Adrenal gland (tissue), 12 donors: ENCODE data around the gene STAT5B. TPM values are rescaled to one million over a fixed set of nuclear protein-coding genes. Genes with fewer than 3 reads are reported as not detected.

ENCODE experiments used
- DNase-seq, 7 donors: peaks; one replicate each; pipeline ENCODE4 v3.0.0-alpha.2; 2019 to 2020
- H3K27ac ChIP-seq, 5 donors: fragments of 200-600 bp; sonication (generic) in 4 of 5; 1 replicate in 3 of 5; 2 replicates in 2 of 5; pipeline versions ENCODE4 v1.5.1 to v1.8.0; 2016 to 2020; ENCODE audit warnings: mild to moderate bottlenecking in 1 of 5
- H3K27me3 ChIP-seq: fragments of 200-600 bp; 2 replicates; pipeline ENCODE4 v1.8.0; 2021
- H3K36me3 ChIP-seq, 2 donors: fragments of 200-600 bp; replicated peaks in 1 of 2; 1 replicate in 1 of 2; 2 replicates in 1 of 2; pipeline versions ENCODE4 v1.5.1 to v1.8.0; 2018 to 2022
- H3K4me1 ChIP-seq, 2 donors: fragments of 200-600 bp; replicated peaks in 1 of 2; 1 replicate in 1 of 2; 2 replicates in 1 of 2; pipeline versions ENCODE4 v1.5.1 to v1.8.0; 2018 to 2021
- H3K4me3 ChIP-seq, 4 donors: fragments of 200-600 bp; sonication (generic) in 3 of 4; one replicate each; pipeline ENCODE4 v1.5.1; 2016 to 2018
- H3K9me3 ChIP-seq, 3 donors: fragments of 200-600 bp; sonication (generic) in 1 of 3; replicated peaks in 1 of 3; 1 replicate in 2 of 3; 2 replicates in 1 of 3; pipeline versions ENCODE4 v1.5.1 to v1.8.0; 2016 to 2021
- CTCF ChIP-seq, 6 experiments: fragments of 450-650 bp in 4 of 6; fragments of 200-600 bp in 2 of 6; sonication (generic) in 1 of 6; IDR thresholded peaks; 1 replicate in 5 of 6; 2 replicates in 1 of 6; pipeline versions ENCODE4 v1.5.1 to v1.8.0; 2016 to 2021; ENCODE audit warnings: antibody characterized with exemption in 6 of 6, mild to moderate bottlenecking in 2 of 6, moderate library complexity in 1 of 6
- POLR2A ChIP-seq, 2 donors: fragments of 450-650 bp; IDR thresholded peaks; one replicate each; pipeline ENCODE4 v1.6.1; 2017; ENCODE audit warnings: antibody characterized with exemption in 2 of 2, mild to moderate bottlenecking in 2 of 2, moderate library complexity in 1 of 2
- WGBS, 4 donors: extraction: QIAGEN DNeasy Blood & Tissue Kit in 2 of 4; methylation state at CpG; one replicate each; pipeline versions ENCODE4 v1.1.5 to v1.1.7; 2013 to 2017; 5-methylcytosine and 5-hydroxymethylcytosine counted together
- intact Hi-C, 2 donors: fragments of 100-400 bp; cut with DNase I; formaldehyde crosslinking; loops; one replicate each; pipeline versions ENCODE4 v1.14.1 to v1.15.0; 2022 to 2023
- polyA plus RNA-seq, 3 donors: library from polyadenylated mRNA; stranded (reverse); fragments of 200-250 nt in 2 of 3; fragments of 350-450 nt in 1 of 3; fragmentation: Illumina TruSeq in 1 of 3; extraction: RNeasy Lipid Tissue Mini Kit (QIAGEN cat#74804) in 1 of 3; gene quantifications; one replicate each; pipeline ENCODE4 v1.2.3, GENCODE V29; 2013 to 2014
- total RNA-seq, 9 donors: library from RNA; depleted of rRNA in 4 of 9; stranded (reverse); fragments of >200 nt in 4 of 9; fragments of 120-200 nt in 1 of 9; fragmentation: NEBNext Ultra II Directional in 1 of 9; extraction: Animal tissue kit (Norgen Biotek cat#: 25700) in 1 of 9; gene quantifications; one replicate each; pipeline versions ENCODE4 v1.1.0 to v1.2.4, GENCODE V29; 2013 to 2023
- donor health status: healthy with polysubstance abuse.
- donor health status: Bipolar disorder and iron deficiency.
- donor health status: DM: yes; HTN: yes; CAD: no.
- donor health status: DM: no; HTN: no; CAD: no.
- donor health status: DM: no; HTN: no; CAD: no.
- donor health status: DM: yes; HTN: yes; CAD: no.

Gene STAT5B
- total and polyA plus RNA-seq, 12 donors: 30.3 to 128 (median 101) TPM

GRCh38 chr17:42191275-42191608 lies 84.9 kb downstream of the STAT5B start:
- TF ChIP-seq POLR2A (IDR thresholded peaks at IDR 0.05) (no peak), CTCF (IDR thresholded peaks at IDR 0.05) (no peak)
- 93 to 97% (median 96%) methylated on average over 5 of the region's 5 CpGs for WGBS, 4 donors
- H3K27me3 ChIP-seq: no peaks in the 10 kb centered on the region
- intact Hi-C loops: no loop called here
- peaks cover 20 to 41% of the 10 kb centered on the region in 2 donors for H3K4me1 ChIP-seq
- H3K9me3 ChIP-seq: no peaks in the 10 kb centered on the region
- no peaks in the 10 kb centered on the region for H3K36me3 ChIP-seq
- H3K4me3 ChIP-seq: no peak overlapping the region
- H3K27ac ChIP-seq: no peak overlapping the region
- DNase-seq: no peak

GRCh38 chr17:42190491-42191274 lies 85.5 kb downstream of the STAT5B start:
- Histone ChIP-seq H3K4me1 (peaks cover 20 to 41% of the 10 kb centered on the region in 2 donors), H3K36me3 (no peaks in the 10 kb centered on the region), H3K9me3 (no peaks in the 10 kb centered on the region), H3K27me3 (no peaks in the 10 kb centered on the region), H3K4me3 (no peak overlapping the region), H3K27ac (no peak overlapping the region)
- no peak for TF ChIP-seq POLR2A (IDR thresholded peaks at IDR 0.05)
- TF ChIP-seq CTCF (IDR thresholded peaks at IDR 0.05): no peak
- WGBS, 4 donors: 84 to 91% (median 89%) methylated on average over 5 to 17 of the region's 17 CpGs
- DNase-seq: no peak
- intact Hi-C loops: no loop called here

- Histone ChIP-seq H3K4me1 (peaks cover 19 to 42% of the 10 kb centered on the region in 2 donors), H3K36me3 (no peaks in the 10 kb centered on the region), H3K9me3 (no peaks in the 10 kb centered on the region), H3K27me3 (no peaks in the 10 kb centered on the region), H3K4me3 (no peak overlapping the region), H3K27ac (peak overlapping the region in 4 of 5 donors; percentile 6 to 55 (median 36))
- DNase-seq: no peak
- WGBS, 4 donors: 42 to 80% (median 50%) methylated on average over 10 to 11 of the region's 11 CpGs
- TF ChIP-seq POLR2A (IDR thresholded peaks at IDR 0.05): no peak
- no peak for TF ChIP-seq CTCF (IDR thresholded peaks at IDR 0.05)
- intact Hi-C loops: no loop called here
Measured at GRCh38 chr17:42189651-42189965, 86.6 kb downstream of the STAT5B start.

- H3K4me1 ChIP-seq: peaks cover 21 to 42% of the 10 kb centered on the region in 2 donors
- H3K27me3 ChIP-seq: no peaks in the 10 kb centered on the region
- no peak for TF ChIP-seq POLR2A (IDR thresholded peaks at IDR 0.05)
- no peak for TF ChIP-seq CTCF (IDR thresholded peaks at IDR 0.05)
- WGBS, 4 donors: 59 to 73% (median 65%) methylated on average over 17 to 19 of the region's 19 CpGs
- no peak overlapping the region for H3K4me3 ChIP-seq
- intact Hi-C loops: no loop called here
- no peaks in the 10 kb centered on the region for H3K9me3 ChIP-seq
- no peaks in the 10 kb centered on the region for H3K36me3 ChIP-seq
- peak in 6 of 7 donors; percentile 45 to 75 (median 66) for DNase-seq
- H3K27ac ChIP-seq: peak overlapping the region in 4 of 5 donors; percentile 6 to 55 (median 36)
Measured at GRCh38 chr17:42188749-42189650, 87.2 kb downstream of the STAT5B start.
